ENCODE results near the gene ZSWIM6.

DNA sequence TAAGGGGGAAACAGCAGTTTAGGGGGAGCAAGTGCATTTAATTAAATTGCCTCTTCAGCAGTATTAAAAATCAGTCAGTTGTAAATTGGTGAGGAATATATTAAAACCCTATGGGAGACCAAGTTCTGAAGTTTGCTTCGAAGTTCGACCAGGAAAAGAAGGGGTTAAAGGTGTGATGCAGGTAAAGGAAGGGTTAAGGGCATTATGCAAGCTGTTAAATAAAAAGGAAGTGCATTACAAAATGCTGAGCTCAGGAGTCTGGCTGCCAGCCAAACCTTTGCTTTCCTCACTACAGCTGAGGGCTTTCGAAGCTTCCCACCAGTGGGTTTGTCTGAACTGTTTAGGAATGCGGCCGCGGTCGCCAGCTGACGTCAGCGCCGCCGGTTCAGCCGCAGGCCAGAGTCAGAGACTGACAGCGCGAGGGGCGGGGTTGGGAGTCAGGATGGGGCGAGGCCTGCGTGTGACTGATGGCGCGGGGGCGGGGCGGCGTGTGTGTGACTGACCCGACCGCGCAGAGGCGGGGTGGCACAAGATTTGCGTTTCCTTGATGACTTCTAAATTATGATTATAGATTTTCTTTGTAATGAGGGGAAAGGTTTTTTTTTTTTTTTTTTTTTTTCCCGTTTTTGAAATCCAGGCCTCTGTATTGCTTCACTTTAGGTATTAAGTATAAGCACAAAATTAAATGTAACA lies 76.6 kb downstream of the ZSWIM6 start:
- TF ChIP-seq, protein P1, sequence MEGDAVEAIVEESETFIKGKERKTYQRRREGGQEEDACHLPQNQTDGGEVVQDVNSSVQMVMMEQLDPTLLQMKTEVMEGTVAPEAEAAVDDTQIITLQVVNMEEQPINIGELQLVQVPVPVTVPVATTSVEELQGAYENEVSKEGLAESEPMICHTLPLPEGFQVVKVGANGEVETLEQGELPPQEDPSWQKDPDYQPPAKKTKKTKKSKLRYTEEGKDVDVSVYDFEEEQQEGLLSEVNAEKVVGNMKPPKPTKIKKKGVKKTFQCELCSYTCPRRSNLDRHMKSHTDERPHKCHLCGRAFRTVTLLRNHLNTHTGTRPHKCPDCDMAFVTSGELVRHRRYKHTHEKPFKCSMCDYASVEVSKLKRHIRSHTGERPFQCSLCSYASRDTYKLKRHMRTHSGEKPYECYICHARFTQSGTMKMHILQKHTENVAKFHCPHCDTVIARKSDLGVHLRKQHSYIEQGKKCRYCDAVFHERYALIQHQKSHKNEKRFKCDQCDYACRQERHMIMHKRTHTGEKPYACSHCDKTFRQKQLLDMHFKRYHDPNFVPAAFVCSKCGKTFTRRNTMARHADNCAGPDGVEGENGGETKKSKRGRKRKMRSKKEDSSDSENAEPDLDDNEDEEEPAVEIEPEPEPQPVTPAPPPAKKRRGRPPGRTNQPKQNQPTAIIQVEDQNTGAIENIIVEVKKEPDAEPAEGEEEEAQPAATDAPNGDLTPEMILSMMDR (IDR thresholded peaks at IDR 0.05 in 4 of 5, conservative IDR thresholded peaks at IDR 0.05 in 1 of 5) = no peak
- no peak for TF ChIP-seq POLR2A (IDR thresholded peaks at IDR 0.05)
